Skeletal muscle cell (primary cell): Measurements from ENCODE around the gene CALHM3.
"Not testable (repeated sequence)": the region's sequence is repeated elsewhere in the genome, so short reads cannot be mapped to it uniquely, and the experiment has no call there.

Source experiments
- DNase-seq: peaks from one replicate; pipeline ENCODE4 v3.0.0-alpha.2; 2010; ENCODE audit warnings: low read depth
- H3K4me3 ChIP-seq: 2 replicates; pipeline ENCODE4 v1.5.1; 2011; ENCODE audit warnings: low read depth, mild to moderate bottlenecking, control low read depth, low read length, moderate library complexity

CALHM3 gene, protein sequence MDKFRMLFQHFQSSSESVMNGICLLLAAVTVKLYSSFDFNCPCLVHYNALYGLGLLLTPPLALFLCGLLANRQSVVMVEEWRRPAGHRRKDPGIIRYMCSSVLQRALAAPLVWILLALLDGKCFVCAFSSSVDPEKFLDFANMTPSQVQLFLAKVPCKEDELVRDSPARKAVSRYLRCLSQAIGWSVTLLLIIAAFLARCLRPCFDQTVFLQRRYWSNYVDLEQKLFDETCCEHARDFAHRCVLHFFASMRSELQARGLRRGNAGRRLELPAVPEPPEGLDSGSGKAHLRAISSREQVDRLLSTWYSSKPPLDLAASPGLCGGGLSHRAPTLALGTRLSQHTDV

DNA sequence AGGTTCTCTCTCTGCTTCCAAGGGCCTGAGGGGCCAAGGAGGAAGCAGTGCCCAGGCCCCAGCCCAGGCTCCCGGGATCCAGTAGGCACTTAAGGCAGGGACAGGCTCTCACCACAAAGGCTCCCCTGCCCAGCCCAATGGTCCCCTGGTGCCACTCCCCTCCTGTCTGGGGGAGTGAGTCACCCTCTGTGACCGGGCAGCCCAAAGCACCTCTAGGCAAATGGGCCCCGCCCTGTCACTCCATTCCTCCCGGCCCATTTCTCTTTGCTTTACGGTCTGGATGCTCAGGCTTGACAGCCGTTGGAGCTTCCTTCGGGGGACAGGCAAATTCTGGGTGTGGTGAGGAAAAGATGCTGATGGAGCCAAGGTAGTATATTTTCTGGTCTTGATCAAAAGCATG, at the start of gene CALHM3:
Gene CALHM3, minus strand, starts transcription at position 106 of the 400 bp plus-strand sequence. CDS start 208 bp downstream, outside the sequence.
- DNase-seq, result no peak
- H3K4me3 ChIP-seq, result no peak within 1 kb of the TSS

DNA sequence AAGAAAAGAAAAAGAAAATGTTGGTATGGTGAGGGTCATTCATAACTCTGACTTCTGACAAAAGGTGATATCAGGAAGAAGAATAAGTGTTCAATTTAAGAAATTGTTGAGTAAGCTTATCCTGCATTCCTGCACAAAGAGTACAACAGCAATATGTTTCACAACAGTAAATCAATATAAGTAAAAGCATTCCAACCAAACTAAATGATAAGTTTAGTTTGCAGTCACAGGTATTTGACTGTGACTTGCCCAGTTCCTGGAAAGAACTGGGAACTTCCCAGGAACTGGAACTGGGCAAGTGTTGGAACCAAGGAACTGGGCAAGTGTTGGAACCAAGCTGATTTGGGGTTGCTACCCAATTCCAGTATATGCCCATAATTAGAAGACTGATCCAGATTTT, 49.5 kb upstream of the CALHM3 start:
- DNase-seq, result no peak
- no peak overlapping the region for H3K4me3 ChIP-seq

DNA sequence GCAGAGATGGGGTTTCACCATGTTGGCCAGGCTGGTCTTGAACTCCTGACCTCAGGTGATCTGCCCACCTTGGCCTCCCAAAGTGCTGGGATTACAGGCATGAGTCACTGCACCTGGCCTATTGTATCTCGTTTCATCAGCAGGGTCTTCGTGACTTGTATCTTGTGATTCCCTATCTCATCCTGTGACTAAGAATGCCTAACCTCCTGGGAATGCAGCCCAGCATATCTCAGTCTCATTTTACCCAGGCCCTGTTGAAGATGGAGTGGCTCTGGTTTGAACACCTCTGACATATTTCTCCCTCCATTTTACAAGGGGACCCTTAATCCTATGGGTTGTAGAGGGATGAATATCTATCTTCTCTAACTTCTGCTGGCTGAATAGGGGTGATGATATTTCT, 48.4 kb upstream of the CALHM3 start:
- not testable (repeated sequence) for DNase-seq, H3K4me3 ChIP-seq

DNA sequence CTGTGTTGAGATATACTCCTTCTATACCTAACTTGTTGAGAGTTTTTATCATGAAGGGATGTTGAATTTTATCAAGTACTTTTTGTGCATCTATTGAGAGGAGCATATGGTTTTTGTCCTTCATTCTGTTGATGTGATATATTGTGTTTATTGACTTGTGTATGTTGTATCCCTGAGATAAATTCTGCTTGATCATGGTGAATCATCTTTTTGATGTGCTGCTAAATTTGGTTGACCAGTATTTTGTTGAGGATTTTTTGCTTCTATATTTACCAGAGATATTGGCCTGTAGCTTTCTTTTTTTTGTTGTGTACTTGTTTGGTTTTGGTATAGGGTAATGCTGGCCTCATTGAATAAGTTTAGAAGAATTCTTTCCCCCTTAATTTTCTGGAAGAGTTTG, 46.9 kb upstream of the CALHM3 start:
- no peak for DNase-seq
- H3K4me3 ChIP-seq, result no peak overlapping the region

DNA sequence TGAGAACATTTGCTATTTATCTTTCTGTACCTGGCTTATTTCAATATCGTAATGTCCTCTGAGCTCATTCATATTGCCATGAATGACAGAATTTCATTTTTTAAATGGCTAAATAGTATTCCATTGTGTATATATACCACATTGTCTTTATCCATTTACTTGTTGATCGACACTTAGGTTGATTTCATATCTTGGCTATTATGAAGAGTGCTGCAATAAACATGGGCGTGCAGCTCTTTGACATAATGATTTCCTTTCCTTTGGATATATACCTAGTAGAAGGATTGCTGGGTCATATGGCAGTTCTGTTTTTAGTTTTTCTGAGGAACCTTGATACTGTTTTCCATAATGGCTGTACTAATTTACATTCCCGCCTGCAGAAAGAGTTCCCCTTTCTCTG, 44.6 kb upstream of the CALHM3 start:
- H3K4me3 ChIP-seq, result no peak overlapping the region
- DNase-seq, result no peak

DNA sequence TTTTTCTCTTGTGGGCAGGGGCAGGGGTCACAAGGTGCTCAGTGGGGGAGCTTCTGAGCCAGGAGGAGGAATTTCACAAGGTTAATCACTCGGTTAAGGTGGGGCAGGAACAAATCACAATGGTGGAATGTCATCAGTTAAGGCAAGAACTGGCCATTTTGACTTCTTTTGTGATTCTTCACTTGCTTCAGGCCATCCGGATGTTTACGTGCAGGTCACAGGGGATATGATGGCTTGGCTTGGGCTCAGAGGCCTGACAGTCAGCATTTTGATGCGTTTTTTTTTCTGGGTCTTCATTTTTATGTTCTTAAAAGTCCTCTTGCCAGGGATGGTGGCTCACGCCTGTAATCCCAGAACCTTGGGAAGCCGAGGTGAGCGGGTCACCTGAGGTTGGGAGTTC, 43.0 kb upstream of the CALHM3 start:
- not testable (repeated sequence) for DNase-seq

DNA sequence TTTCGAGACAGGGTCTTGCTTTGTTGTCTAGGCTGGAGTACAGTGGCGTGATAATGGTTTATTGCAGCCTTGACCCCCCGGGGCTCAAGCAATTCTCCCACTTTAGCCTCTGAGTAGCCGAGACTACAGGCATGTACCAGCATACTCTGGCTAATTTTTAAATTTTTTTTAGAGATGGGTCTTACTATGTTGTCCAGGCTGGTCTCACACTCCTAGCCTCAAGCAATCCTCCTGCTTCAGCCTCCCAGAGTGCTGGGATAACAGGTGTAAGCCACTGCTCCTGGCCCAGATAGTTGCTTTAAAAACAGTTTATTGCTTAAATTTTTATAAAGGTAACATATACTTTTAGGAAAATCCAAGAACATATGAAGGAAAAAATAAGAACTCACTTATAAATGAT, 40.8 kb upstream of the CALHM3 start:
- H3K4me3 ChIP-seq, result no peak overlapping the region
- no peak for DNase-seq

More for the DNA sequence above, 43.0 kb upstream of the CALHM3 start:
- not testable (repeated sequence) for H3K4me3 ChIP-seq

DNA sequence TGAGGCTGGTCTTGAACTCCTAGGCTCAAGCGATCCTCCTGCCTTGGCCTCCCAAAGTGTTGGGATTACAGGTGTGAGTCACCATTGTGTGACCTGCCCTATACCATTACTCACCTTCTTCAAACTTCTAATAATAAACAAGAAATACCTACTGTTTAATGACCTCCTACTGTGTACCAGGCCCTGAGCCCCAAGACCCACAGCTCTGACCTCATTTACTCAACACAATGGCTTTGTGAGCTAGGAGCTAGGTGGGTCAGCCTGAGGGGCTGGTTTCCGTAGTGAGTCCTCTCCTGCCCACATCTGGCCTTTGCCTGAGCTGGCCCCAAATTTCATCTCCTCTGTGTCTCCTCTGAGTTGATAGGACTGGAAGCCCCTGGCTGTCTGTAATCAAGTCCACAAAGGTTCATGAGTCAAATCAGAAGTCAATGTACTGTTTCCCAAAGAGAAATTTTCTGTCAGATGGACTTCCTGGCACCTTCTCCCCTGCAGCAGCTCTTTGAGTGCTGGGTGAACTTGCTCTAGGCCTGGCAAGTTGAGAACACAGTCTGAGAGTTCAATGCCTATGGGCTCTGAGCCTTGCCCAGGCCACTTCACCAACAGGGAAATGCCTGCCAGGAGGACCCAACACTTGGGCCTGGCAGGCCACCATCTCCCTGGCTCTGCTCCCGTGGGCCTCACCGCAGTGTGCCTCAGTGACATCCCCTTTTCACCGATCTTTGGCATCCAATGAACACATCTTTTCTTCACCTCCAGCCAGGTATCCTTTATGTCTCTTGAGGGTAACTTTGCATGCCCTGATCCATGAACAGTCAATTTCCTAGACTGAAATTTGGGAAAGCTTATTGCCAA, 38.4 kb upstream of the CALHM3 start:
- DNase-seq, result no peak

DNA sequence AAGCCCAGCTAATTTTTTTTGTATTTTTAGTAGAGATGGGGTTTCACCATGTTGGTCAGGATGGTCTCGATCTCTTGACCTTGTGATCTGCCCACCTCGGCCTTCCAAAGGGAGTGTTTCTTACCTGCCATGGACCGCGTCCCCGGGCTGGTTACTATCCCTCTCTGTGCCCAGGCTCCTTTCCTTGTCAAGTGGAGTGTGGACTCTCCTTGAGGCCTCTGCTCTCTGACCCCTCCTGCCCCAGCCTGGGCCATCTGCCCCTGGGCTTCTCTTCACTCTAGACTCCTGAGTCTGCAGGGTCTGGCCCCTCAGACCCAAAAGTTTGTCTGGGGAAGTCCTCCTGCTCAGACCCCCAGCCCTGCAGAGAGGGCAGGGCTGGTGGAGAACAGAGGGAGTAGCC, 35.2 kb upstream of the CALHM3 start:
- no peak for DNase-seq

More for the DNA sequence above, 38.4 kb upstream of the CALHM3 start:
- H3K4me3 ChIP-seq, result no peak overlapping the region

DNA sequence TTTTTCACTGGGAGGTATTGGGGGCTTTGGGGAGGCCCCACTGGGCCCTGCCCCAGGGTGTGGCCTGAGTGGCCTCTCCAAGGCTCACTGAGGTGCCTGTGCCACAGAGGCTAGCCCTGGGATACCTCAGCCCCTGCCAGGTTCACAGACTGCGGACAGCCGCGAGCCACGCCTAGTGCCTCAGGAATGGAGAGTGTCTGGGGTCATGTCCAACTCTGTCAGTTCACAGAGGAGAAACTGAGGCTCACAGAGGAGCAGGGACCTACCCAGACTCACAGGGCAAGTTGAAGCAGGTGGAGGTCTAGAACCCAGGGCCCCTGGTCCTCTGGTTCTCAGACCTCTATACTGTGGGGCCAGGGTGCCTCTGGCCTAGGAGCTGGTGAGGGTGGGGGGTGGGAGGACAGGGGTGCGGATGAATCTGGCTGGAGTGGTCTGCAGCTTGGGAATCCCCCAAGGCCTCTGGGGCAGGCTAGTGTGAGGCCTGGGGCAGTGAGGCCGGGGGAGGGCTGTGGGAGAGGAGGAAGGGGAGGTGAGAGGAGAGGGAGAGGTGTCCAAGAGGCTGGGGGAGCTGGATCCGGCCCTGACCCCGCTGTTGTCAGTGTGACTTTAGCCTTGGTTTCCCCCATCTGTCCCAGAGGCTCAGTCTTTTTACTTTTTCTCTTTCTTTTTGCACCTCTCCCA, 34.5 kb upstream of the CALHM3 start:
- DNase-seq, result no peak
- H3K4me3 ChIP-seq, result no peak overlapping the region

More for the DNA sequence above, 35.2 kb upstream of the CALHM3 start:
- H3K4me3 ChIP-seq, result no peak overlapping the region

DNA sequence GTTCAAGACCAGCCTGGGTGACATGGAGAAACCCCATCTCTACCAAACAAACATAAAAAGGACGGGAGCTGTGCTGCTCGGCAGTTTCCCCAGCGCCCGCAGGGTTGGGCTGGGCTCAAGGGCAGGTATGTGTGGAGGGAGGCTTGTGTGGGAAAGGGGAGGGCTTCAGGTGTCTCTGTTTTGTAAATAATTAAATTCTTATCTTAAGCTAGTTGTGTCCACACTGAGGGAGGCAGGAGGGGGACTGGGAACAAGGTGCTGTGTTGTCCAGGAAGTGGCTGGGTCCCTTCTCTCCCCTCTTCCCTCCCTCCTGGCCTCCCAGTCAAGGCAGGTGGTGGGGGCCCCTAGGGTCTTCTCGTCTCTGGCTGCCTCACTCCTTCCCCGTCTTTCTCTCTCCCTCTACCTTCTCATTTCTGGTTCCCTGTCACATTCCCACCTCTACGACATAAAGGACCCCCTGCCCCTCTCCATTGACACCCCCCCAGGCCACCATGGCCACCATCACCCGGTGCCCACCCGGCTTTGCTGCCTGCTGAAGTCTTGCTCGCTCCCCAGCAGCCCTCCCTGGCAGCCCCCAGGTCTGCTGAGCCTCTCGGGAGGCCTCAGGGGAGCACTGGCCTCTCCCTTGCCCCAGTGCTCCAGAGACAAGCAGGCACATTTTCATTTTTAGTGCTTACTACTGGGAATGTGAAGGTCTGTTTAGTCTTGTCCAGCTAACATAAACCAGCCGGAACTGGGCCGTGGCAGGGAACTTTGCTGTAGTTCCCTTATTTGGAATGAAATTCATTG, 33.7 kb upstream of the CALHM3 start:
- no peak overlapping the region for H3K4me3 ChIP-seq
- no peak for DNase-seq

DNA sequence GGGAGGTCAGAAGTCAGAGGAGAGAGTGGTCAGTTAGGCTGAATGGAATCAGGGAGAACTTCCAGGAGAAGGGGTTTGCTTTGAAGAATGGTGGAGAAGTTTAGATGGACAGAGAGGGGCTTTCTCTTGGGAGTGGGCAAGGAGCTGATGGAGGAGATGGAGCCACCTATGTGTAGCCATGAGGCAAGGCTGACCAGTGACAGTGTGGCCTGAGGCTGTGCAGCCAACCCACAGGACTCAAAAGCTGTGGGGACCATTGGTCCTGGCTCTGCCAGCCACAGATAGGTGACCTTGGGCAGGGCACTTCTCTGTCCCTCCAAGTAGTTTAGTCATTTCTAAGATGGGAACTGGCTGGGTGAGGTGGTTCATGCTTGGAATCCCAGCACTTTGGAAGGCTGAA, 33.1 kb upstream of the CALHM3 start:
- no peak overlapping the region for H3K4me3 ChIP-seq
- no peak for DNase-seq

DNA sequence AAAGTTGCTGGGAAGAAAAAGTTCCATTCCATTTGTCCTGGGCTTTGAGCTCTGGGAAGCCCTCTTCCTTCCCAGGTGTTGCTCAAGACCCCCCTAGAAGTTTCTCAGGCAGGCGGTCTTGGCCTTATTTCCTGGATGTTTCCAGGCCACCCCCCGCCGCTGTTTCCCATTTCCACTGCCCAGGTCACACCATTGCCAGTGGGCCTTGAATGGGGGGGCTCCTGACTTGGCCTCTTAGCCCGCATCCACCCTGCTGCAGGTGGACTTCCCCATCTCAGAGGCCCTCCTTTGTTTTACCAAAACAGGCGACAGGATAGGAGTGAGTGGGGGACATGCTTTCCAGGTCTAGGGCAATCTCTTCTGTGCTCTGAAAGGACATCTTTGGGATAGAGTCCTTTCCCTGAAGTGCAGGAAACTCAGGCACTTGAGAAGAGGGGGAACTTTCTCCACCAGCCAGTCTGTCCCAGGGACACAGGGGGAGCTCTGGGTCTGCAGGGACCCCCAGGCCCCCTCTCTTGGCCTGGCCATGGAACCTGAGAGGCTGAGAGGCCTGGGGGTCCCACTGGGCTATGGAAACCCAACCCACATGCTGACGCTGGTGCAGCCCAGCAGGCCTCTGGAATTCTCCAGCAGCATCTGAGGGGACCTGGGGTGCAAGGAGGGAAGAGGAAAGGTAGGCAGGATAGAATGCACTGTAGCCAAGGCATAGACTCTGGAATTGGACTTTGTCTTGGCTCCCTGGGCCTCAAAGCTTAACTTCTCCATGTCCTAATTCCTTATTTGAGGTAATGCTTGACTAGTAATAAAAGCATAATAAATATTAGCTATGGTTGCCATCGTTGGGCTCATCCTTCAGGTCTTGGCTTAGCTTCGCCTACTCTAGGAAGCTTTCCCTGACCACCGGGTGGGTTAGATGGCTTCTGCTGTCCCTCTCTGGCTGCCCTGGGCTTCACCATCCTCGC, 32.0 kb upstream of the CALHM3 start:
- DNase-seq, result no peak
- no peak overlapping the region for H3K4me3 ChIP-seq

DNA sequence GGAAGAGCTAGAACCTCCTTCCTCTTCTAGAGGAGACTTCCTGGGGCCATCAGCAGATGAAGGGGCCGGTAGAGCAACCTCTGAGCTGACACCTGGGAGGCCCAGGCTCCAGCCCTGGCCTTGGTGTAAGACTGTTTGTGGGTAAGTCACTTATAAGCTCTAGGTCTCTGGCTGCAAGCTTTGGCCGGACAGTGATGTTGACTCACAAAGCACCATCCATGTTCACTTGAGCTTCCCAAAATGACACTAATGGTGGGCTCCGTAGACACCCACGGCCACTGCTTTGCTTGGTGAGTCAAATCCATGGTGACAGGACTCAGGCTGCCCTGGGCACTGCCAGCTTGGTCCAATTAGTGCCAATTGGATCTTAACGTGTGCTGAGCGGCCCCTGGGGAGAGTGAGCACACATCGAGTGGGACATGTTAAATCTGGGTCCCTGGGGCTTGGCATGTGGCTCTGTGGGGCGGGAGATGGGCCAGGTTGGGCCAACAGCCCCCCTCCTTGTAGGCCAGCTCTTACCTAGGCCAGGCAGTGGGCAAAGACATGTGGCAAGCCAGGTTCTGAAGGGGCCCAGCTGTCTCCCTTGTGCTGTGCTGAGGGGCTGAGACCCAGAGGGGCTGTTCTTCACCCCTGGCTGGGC, 31.1 kb upstream of the CALHM3 start:
- DNase-seq, result no peak

DNA sequence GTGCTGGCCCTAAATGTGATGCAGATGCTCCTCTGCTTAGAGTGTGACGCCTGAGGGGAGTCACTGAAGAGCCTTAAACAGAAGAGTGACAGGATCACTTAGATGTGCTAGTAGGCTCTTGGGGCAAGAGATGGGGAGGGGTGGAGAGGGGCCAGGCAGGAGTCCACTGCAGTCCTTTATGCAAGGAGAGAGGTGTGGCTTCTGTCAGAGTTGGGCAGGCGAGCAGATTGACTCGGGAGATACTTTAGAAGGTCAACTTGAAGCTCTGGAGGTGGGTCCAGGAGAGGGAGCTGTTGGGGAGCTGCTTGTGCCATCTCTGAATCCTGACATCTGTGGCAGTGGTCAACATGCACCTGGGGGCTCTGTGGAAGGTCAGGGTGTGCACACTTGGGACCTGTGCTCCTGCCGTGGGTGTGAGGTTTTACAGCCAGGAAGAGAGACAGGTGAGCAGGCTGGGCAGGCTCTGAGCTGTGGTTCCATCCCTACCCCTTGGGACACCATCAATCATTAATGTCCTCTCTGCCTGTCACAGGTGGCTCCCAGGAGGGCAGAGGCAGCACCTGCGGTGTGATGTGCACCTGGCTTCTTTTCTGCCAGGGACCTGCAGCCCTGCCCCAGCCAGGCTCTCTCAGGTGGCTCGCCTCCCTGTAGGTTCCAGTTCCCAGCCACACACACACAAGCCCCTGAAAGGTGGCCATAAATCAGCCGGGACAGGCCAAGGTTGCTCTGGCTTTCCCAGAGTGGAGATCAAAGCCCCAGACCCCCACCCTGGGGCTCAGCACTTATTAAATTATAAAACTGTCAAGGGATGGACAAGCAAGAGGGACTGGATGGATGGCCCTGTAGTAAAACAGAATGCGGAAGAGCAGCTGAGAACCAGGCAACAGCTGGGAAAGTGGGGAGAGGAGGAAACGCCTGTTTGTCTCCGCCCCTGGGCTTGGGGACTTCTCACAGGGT, 28.5 kb upstream of the CALHM3 start:
- no peak for DNase-seq
- no peak overlapping the region for H3K4me3 ChIP-seq

More for the DNA sequence above, 31.1 kb upstream of the CALHM3 start:
- H3K4me3 ChIP-seq, result no peak overlapping the region

DNA sequence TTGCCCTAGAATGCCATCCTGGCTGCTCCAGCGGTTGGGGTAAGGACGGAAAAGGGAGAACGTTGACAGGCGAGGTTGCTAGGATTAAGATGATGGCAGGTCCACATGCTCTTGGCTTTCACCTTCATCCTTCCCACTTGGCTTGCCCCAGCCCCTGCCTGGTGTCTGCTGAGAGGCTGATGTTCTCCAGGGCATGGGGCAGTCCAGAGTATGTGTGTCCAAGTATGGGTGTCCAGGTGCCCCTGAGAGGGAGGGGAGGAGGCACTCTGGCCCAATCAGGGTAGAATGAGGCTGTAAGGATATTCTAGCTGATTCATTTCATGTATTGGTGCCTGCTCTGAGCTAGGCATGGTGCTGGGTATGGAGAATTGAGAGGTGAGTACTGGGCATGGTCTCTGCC, 27.0 kb upstream of the CALHM3 start:
- no peak for DNase-seq
- H3K4me3 ChIP-seq, result no peak overlapping the region
